Osteocyte (in vitro differentiated cells): Measurements from ENCODE around the gene ZFP92. TPM values are rescaled to one million over a fixed set of nuclear protein-coding genes. Genes with fewer than 3 reads are reported as not detected.

ENCODE experiments used
- DNase-seq: peaks from one replicate; pipeline ENCODE4 v3.0.0; 2021; ENCODE audit warnings: mixed read lengths; ENCODE audit not compliant: unreplicated experiment; ENCODE audit errors: extremely low spot score
- H3K27ac Mint-ChIP-seq: one replicate; pipeline ENCODE4 v1.8.0; 2021; ENCODE audit warnings: mild to moderate bottlenecking, mixed read lengths; ENCODE audit not compliant: unreplicated experiment
- H3K27me3 Mint-ChIP-seq: one replicate; pipeline ENCODE4 v1.8.0; 2021; ENCODE audit warnings: mixed read lengths; ENCODE audit not compliant: unreplicated experiment
- H3K36me3 Mint-ChIP-seq: one replicate; pipeline ENCODE4 v1.8.0; 2021; ENCODE audit warnings: mixed read lengths; ENCODE audit not compliant: unreplicated experiment
- H3K4me1 Mint-ChIP-seq: one replicate; pipeline ENCODE4 v1.8.0; 2021; ENCODE audit warnings: mixed read lengths; ENCODE audit not compliant: unreplicated experiment
- H3K4me3 Mint-ChIP-seq: one replicate; pipeline ENCODE4 v1.8.0; 2021; ENCODE audit warnings: mild to moderate bottlenecking, moderate library complexity, mixed read lengths; ENCODE audit not compliant: unreplicated experiment
- H3K9me3 Mint-ChIP-seq: one replicate; pipeline ENCODE4 v1.8.0; 2021; ENCODE audit warnings: mixed read lengths; ENCODE audit not compliant: unreplicated experiment
- total RNA-seq: library from RNA; stranded (reverse); gene quantifications from 2 replicates; pipeline ENCODE4 v1.2.1, GENCODE V29; 2021
- TF ChIP-seq, protein P1 (sequence below): fragments of 200-600 bp; sonication (generic); IDR thresholded peaks from 2 replicates; pipeline ENCODE4 v1.5.0; 2021; ENCODE audit warnings: antibody characterized with exemption, mild to moderate bottlenecking, moderate library complexity

Gene ZFP92
- total RNA-seq, 1 donor from 2014 or later, result 0.05 TPM

DNA sequence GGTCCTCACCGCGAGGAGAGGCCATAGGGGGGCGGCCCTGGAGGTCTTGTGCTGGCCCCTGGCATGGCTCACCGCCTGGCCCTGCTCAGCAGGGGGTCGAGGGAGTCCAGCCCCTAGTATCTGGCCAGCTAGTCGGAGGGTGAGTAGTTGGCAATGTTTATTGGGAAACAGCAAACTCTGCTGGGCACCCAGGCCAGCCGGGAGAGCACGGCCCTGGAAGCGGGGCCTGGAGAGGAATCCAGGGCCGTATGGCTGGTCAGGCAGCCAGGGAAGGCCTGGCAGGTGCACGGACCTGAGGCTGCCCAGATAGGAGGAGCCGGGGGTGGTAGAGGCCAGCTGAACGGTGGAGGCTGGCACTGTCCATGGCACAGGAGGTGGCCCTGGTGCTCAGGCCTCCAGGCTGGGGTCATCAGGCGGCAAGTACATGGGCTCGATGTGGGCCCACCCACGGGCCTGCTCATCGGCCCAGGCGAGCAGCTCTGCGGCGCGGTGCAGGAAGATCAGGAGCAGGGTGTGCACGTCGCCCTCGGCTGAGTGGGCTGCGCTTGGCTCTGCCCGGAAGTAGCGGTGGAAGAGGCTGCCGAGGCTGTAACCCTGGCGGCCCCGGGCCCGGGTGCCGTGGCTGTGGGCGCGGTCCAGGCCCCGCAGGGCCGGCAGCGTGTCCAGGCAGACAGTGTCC is 33.2 kb downstream of the ZFP92 start:
- Mint-ChIP-seq H3K9me3 (no peaks in the 10 kb centered on the region), H3K36me3 (no peaks in the 10 kb centered on the region), H3K4me3 (no peak overlapping the region), H3K4me1 (no peaks in the 10 kb centered on the region), H3K27ac (no peak overlapping the region), H3K27me3 (no peaks in the 10 kb centered on the region)
- TF ChIP-seq, protein P1, sequence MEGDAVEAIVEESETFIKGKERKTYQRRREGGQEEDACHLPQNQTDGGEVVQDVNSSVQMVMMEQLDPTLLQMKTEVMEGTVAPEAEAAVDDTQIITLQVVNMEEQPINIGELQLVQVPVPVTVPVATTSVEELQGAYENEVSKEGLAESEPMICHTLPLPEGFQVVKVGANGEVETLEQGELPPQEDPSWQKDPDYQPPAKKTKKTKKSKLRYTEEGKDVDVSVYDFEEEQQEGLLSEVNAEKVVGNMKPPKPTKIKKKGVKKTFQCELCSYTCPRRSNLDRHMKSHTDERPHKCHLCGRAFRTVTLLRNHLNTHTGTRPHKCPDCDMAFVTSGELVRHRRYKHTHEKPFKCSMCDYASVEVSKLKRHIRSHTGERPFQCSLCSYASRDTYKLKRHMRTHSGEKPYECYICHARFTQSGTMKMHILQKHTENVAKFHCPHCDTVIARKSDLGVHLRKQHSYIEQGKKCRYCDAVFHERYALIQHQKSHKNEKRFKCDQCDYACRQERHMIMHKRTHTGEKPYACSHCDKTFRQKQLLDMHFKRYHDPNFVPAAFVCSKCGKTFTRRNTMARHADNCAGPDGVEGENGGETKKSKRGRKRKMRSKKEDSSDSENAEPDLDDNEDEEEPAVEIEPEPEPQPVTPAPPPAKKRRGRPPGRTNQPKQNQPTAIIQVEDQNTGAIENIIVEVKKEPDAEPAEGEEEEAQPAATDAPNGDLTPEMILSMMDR, result no peak
- DNase-seq, result no peak

DNA sequence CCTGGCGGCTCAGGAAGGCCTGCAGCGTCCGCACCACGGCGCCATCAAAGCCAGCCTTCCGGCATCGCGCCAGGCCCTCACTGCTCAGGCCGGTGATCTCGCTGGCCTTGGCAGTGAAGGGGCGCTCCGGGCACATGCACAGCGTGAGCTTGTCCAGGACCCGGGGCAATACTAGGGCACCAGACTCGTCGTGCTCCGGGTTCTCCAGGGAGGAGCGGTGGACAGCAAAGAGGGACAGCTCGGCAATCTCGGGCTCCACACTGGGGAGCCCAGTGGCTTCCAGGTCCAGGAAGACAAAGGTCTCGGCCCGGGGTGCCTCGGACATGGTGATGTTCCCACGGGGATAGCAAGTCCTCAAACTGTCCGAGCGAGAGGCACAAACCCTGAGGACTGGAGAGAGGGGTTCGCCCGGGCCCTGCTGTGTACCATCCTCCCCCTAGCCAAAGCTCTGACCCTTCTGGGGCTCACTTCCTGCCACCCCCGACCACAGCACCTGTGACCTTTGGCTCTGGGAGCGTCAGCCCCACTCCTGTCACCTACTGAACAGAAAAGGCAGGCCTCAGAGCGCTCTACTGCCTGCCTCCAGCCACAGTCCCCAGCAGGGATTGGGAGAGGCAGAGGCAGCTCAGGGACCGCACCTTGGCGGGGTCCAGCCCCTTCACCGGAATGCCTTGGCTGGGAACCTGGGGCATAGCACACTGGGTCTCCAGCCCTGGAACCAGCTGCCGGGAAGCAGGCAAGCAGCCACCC is 34.0 kb downstream of the ZFP92 start:
- no peak overlapping the region for H3K4me3 Mint-ChIP-seq
- TF ChIP-seq, protein P1, result no peak
- H3K36me3 Mint-ChIP-seq, result no peaks in the 10 kb centered on the region
- no peak for DNase-seq
- no peaks in the 10 kb centered on the region for H3K9me3 Mint-ChIP-seq
- H3K27me3 Mint-ChIP-seq, result no peaks in the 10 kb centered on the region
- H3K27ac Mint-ChIP-seq, result no peak overlapping the region
- no peaks in the 10 kb centered on the region for H3K4me1 Mint-ChIP-seq

DNA sequence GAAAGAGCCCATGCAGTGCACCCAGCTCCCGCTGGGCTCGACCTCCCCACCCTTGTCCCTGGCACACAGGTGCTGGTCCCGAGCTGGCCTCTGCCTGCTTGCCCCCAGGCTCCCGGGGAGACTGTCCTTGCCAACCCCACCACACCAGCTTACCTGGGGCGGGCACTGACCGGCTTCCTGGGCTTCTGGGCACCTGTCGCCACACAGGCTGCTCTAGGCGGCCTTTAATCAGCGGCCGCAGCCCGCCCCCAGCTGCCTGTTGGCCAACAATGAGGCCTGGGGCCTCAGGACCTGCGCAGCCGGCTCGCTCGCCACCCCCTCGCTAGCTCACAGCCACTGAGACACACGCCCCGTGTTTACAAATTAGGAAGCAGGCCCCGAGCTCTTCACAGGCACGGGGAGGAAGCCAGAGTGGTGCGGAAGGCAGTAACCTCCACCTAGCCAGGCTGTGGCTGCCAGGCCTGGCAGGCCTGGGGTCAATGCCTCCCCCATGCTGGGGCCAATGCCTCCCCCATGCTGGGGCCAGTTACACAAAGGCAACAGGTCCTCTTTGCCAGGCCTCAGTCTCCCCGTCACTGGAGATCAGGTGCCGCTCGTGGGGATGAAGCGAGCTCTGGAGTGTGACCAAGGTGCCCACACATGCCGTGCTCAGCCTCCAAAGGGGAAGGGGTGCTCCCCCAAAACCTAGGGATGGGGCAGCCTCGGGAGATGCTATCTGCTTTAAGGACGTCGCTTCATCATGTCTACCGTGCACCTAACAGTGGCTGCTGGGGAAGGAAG is 34.8 kb downstream of the ZFP92 start, which contains the start of gene TREX2:
Gene TREX2, minus strand, starts transcription at position 201 of the 780 bp plus-strand sequence. CDS start 626 bp downstream, outside the sequence.
- H3K4me1 Mint-ChIP-seq, result no peaks in the 10 kb centered on the region
- DNase-seq, result no peak
- H3K27me3 Mint-ChIP-seq, result no peaks in the 10 kb centered on the region
- H3K4me3 Mint-ChIP-seq, result no peak within 1 kb of the TSS
- TF ChIP-seq, protein P1, result no peak
- H3K27ac Mint-ChIP-seq, result no peak within 1 kb of the TSS
- H3K36me3 Mint-ChIP-seq, result peaks cover 2% of the 10 kb centered on the region
- H3K9me3 Mint-ChIP-seq, result no peaks in the 10 kb centered on the region

DNA sequence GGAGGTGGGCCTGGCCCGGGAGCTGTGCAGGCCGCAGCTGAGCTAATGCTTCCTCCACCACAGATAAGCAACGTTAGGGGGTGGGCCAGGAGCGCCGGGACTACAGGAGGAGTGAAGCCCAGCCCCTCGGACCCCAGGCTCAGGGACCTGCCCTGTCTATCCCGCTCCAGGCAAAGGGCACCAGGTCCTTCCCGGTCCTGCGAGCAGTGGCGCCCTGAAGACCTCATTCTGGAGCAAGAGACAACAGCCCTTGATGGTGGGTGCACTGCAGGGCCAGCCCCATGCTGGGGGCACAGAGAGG is 35.3 kb downstream of the ZFP92 start:
- no peaks in the 10 kb centered on the region for H3K27me3 Mint-ChIP-seq

More for the DNA sequence above, 35.3 kb downstream of the ZFP92 start:
- TF ChIP-seq, protein P1, result no peak
- no peak for DNase-seq
- Mint-ChIP-seq H3K27ac (no peak overlapping the region), H3K9me3 (no peaks in the 10 kb centered on the region), H3K4me1 (no peaks in the 10 kb centered on the region), H3K36me3 (peaks cover 3% of the 10 kb centered on the region), H3K4me3 (no peak overlapping the region)
